ENCODE measurements around the gene KCNE4. TPM values are rescaled to one million over a fixed set of nuclear protein-coding genes. Genes with fewer than 3 reads are reported as not detected.

KCNE4 gene
- total and polyA plus RNA-seq, 5 donors, result 2.2 to 5.0 (median 3.3) TPM

GRCh38 chr2:223101340-223102039 lies 49.5 kb downstream of the KCNE4 start:
- Histone ChIP-seq H3K27ac (ENCODE audit: low read length) (no peak overlapping the region), H3K27me3 (ENCODE audit: control insufficient read depth, insufficient read depth) (no peaks in the 10 kb centered on the region), H3K9me3 (ENCODE audit: control insufficient read depth, low read length) (no peaks in the 10 kb centered on the region), H3K4me1 (ENCODE audit: control insufficient read depth, insufficient read depth, low read length) (peaks cover 5% of the 10 kb centered on the region), H3K4me3 (ENCODE audit: low read length) (no peak overlapping the region)
- ATAC-seq, result peak; percentile 40 to 65
- intact Hi-C loops (cut with DNase I), result loop anchor here in 1 of 4 donors (5.0 kb wide), 1 partner anchor 119 kb away; no protein-coding TSS in a partner anchor
- 66% methylated on average over 4 of the region's 4 CpGs for WGBS
- DNase-seq, result no peak

GRCh38 chr2:223102040-223102400 lies 50.0 kb downstream of the KCNE4 start:
- H3K27me3 ChIP-seq (ENCODE audit: control insufficient read depth, insufficient read depth), result no peaks in the 10 kb centered on the region
- H3K27ac ChIP-seq (ENCODE audit: low read length), result no peak overlapping the region
- no peaks in the 10 kb centered on the region for H3K9me3 ChIP-seq (ENCODE audit: control insufficient read depth, low read length)
- peak; percentile 35 to 65 (median 65) for DNase-seq
- no peak overlapping the region for H3K4me3 ChIP-seq (ENCODE audit: low read length)
- H3K4me1 ChIP-seq (ENCODE audit: control insufficient read depth, insufficient read depth, low read length), result peaks cover 5% of the 10 kb centered on the region
- peak; percentile 81 to 82 for ATAC-seq
- intact Hi-C loops (cut with DNase I), result loop anchor here in 1 of 4 donors (5.0 kb wide), 1 partner anchor 120 kb away; no protein-coding TSS in a partner anchor
- WGBS, result 41% methylated on average over 3 of the region's 3 CpGs

- intact Hi-C loops (cut with DNase I), result loop anchor here in 1 of 4 donors (5.0 kb wide), 1 partner anchor 120 kb away; no protein-coding TSS in a partner anchor
- Histone ChIP-seq H3K4me1 (ENCODE audit: control insufficient read depth, insufficient read depth, low read length) (peaks cover 5% of the 10 kb centered on the region), H3K27me3 (ENCODE audit: control insufficient read depth, insufficient read depth) (no peaks in the 10 kb centered on the region), H3K9me3 (ENCODE audit: control insufficient read depth, low read length) (no peaks in the 10 kb centered on the region), H3K4me3 (ENCODE audit: low read length) (no peak overlapping the region), H3K27ac (ENCODE audit: low read length) (no peak overlapping the region)
- ATAC-seq (no peak), DNase-seq (no peak)
- WGBS, result 37% methylated on average over 3 of the region's 3 CpGs
Observed at GRCh38 chr2:223102450-223102849, 50.5 kb downstream of the KCNE4 start.

- no peak for ATAC-seq
- Histone ChIP-seq H3K4me3 (ENCODE audit: low read length) (no peak overlapping the region), H3K27ac (ENCODE audit: low read length) (no peak overlapping the region), H3K9me3 (ENCODE audit: control insufficient read depth, low read length) (no peaks in the 10 kb centered on the region), H3K27me3 (ENCODE audit: control insufficient read depth, insufficient read depth) (no peaks in the 10 kb centered on the region), H3K4me1 (ENCODE audit: control insufficient read depth, insufficient read depth, low read length) (peaks cover 5% of the 10 kb centered on the region)
- DNase-seq, result no peak
- 94% methylated on average over 8 of the region's 8 CpGs for WGBS
- intact Hi-C loops (cut with DNase I), result loop anchor here in 1 of 4 donors (5.0 kb wide), 1 partner anchor 122 kb away; no protein-coding TSS in a partner anchor
Observed at GRCh38 chr2:223104336-223105132, 52.5 kb downstream of the KCNE4 start.

Other genes with a start within 250 kb of the KCNE4 start
- 10 to 100 TPM; 35.2 to 50.4 (median 36.6) TPM for gene ACSL3, start 191.2 kb upstream of the KCNE4 start, total RNA-seq
- gene ACSL3, start 191.2 kb upstream of the KCNE4 start, polyA plus RNA-seq, result 14.4 TPM